Activated CD4-positive, alpha-beta T cell treated with anti-CD3 and anti-CD28 coated beads for 24 hours (primary cell): Measurements from ENCODE around the gene PLEKHG2.
A peak's percentile ranks its signal among the peaks of the same experiment; 100 is the strongest.

Experiments
- DNase-seq, 2 donors: peaks; one replicate each; pipeline ENCODE4 v3.0.0-alpha.2; 2020; ENCODE audit warnings: low read depth in 2 of 2

Gene PLEKHG2

GRCh38 chr19:39405958-39406655, 6.4 kb upstream of the PLEKHG2 start:
- DNase-seq, result peak; percentile 74 to 81

GRCh38 chr19:39406656-39407409, 5.6 kb upstream of the PLEKHG2 start, which contains the start of gene ZFP36:
Gene ZFP36, plus strand, starts transcription at chr19:39406847. Its CDS starts 58 bp downstream, at chr19:39406905.
- peak; percentile 75 to 80 for DNase-seq

GRCh38 chr19:39407410-39407659, 5.1 kb upstream of the PLEKHG2 start:
- no peak for DNase-seq

GRCh38 chr19:39407660-39408391, 4.6 kb upstream of the PLEKHG2 start:
- no peak for DNase-seq

- DNase-seq, result no peak
Observed at GRCh38 chr19:39408392-39409207, 3.9 kb upstream of the PLEKHG2 start.

- peak; percentile 54 to 77 for DNase-seq
Observed at GRCh38 chr19:39409208-39410016, 3.1 kb upstream of the PLEKHG2 start.

- no peak for DNase-seq
Observed at GRCh38 chr19:39410017-39410830, 2.2 kb upstream of the PLEKHG2 start.

- DNase-seq, result no peak
Observed at GRCh38 chr19:39410831-39411080, 1.7 kb upstream of the PLEKHG2 start.

GRCh38 chr19:39411081-39411831, 1.2 kb upstream of the PLEKHG2 start:
- no peak for DNase-seq

GRCh38 chr19:39411832-39412099, 703 bp upstream of the PLEKHG2 start:
- peak; percentile 86 to 89 for DNase-seq

- no peak for DNase-seq
Observed at GRCh38 chr19:39412867-39413271, 400 bp downstream of the PLEKHG2 start.

- no peak for DNase-seq
Observed at GRCh38 chr19:39413272-39413910, 922 bp downstream of the PLEKHG2 start.

GRCh38 chr19:39413911-39414608, 1.6 kb downstream of the PLEKHG2 start:
- DNase-seq, result no peak

- no peak for DNase-seq
Observed at GRCh38 chr19:39415111-39416046, 2.9 kb downstream of the PLEKHG2 start.

- DNase-seq, result no peak
Observed at GRCh38 chr19:39416152-39417120, 4.0 kb downstream of the PLEKHG2 start.

- no peak for DNase-seq
Observed at GRCh38 chr19:39417463-39418181, 5.2 kb downstream of the PLEKHG2 start.
